Measurements from ENCODE around the gene SOX6.

DNA sequence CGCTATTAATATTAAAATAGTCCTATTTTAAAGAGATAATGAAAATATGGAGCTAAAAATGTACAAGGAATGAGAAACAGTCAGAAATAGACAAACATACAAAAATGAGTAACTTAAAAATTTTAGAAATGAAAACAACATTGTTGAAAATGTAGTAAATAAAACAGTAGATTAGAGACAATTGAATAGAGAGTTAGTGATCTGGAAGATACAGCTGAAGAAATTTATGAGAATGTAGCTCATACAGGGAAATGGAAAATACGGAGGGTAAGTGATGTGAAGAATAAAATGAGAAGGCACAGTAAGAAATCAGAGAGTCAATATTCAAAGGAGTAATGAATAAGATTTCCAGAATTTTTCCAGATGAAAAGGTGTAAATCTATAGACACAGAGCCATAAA lies 424.8 kb downstream of the SOX6 start:
- TF ChIP-seq, protein P1, sequence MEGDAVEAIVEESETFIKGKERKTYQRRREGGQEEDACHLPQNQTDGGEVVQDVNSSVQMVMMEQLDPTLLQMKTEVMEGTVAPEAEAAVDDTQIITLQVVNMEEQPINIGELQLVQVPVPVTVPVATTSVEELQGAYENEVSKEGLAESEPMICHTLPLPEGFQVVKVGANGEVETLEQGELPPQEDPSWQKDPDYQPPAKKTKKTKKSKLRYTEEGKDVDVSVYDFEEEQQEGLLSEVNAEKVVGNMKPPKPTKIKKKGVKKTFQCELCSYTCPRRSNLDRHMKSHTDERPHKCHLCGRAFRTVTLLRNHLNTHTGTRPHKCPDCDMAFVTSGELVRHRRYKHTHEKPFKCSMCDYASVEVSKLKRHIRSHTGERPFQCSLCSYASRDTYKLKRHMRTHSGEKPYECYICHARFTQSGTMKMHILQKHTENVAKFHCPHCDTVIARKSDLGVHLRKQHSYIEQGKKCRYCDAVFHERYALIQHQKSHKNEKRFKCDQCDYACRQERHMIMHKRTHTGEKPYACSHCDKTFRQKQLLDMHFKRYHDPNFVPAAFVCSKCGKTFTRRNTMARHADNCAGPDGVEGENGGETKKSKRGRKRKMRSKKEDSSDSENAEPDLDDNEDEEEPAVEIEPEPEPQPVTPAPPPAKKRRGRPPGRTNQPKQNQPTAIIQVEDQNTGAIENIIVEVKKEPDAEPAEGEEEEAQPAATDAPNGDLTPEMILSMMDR (conservative IDR thresholded peaks at IDR 0.05; ENCODE audit: low read depth in 2 of 2), result no peak
- TF ChIP-seq CREB1 (CRISPR knock-in tag; IDR thresholded peaks at IDR 0.05; ENCODE audit: low read depth) (no peak), JUNB (IDR thresholded peaks at IDR 0.05; ENCODE audit: unreplicated experiment) (no peak), EZH2 (IDR thresholded peaks at IDR 0.05; ENCODE audit: low read depth, unreplicated experiment) (no peak)
- TF ChIP-seq, protein P2, sequence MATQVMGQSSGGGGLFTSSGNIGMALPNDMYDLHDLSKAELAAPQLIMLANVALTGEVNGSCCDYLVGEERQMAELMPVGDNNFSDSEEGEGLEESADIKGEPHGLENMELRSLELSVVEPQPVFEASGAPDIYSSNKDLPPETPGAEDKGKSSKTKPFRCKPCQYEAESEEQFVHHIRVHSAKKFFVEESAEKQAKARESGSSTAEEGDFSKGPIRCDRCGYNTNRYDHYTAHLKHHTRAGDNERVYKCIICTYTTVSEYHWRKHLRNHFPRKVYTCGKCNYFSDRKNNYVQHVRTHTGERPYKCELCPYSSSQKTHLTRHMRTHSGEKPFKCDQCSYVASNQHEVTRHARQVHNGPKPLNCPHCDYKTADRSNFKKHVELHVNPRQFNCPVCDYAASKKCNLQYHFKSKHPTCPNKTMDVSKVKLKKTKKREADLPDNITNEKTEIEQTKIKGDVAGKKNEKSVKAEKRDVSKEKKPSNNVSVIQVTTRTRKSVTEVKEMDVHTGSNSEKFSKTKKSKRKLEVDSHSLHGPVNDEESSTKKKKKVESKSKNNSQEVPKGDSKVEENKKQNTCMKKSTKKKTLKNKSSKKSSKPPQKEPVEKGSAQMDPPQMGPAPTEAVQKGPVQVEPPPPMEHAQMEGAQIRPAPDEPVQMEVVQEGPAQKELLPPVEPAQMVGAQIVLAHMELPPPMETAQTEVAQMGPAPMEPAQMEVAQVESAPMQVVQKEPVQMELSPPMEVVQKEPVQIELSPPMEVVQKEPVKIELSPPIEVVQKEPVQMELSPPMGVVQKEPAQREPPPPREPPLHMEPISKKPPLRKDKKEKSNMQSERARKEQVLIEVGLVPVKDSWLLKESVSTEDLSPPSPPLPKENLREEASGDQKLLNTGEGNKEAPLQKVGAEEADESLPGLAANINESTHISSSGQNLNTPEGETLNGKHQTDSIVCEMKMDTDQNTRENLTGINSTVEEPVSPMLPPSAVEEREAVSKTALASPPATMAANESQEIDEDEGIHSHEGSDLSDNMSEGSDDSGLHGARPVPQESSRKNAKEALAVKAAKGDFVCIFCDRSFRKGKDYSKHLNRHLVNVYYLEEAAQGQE (IDR thresholded peaks at IDR 0.05; ENCODE audit: unreplicated experiment), result no peak

Measured in GM23338 (cell line).